ENCODE results near the gene TNS3.
A peak's percentile ranks its signal among the peaks of the same experiment; 100 is the strongest.

The TNS3 gene

GRCh38 chr7:47385536-47386125, 196.3 kb downstream of the TNS3 start:
- Histone ChIP-seq H3K27me3 (ENCODE audit: control insufficient read depth, insufficient read depth, low read length) (no peaks in the 10 kb centered on the region), H3K4me2 (ENCODE audit: low read length) (no peak overlapping the region), H3K4me1 (ENCODE audit: control insufficient read depth, insufficient read depth, low read length) (peaks cover 4% of the 10 kb centered on the region), H3K36me3 (ENCODE audit: insufficient read depth, low read length) (peaks cover 69% of the 10 kb centered on the region), H3K4me3 (ENCODE audit: low read length) (no peak overlapping the region), H3K9ac (ENCODE audit: low read depth, low read length) (no peak overlapping the region), H3K9me3 (replicated peaks; ENCODE audit: low read length) (no peaks in the 10 kb centered on the region)

GRCh38 chr7:47384755-47385535, 197.0 kb downstream of the TNS3 start:
- Histone ChIP-seq H3K9me3 (replicated peaks; ENCODE audit: low read length) (no peaks in the 10 kb centered on the region), H3K9ac (ENCODE audit: low read depth, low read length) (no peak overlapping the region), H3K36me3 (ENCODE audit: insufficient read depth, low read length) (peaks cover 70% of the 10 kb centered on the region), H3K4me3 (ENCODE audit: low read length) (no peak overlapping the region), H3K27me3 (ENCODE audit: control insufficient read depth, insufficient read depth, low read length) (no peaks in the 10 kb centered on the region), H3K4me1 (ENCODE audit: control insufficient read depth, insufficient read depth, low read length) (peaks cover 11% of the 10 kb centered on the region), H3K4me2 (ENCODE audit: low read length) (no peak overlapping the region)

GRCh38 chr7:47383696-47384445, 198.0 kb downstream of the TNS3 start:
- peaks cover 72% of the 10 kb centered on the region for H3K36me3 ChIP-seq (ENCODE audit: insufficient read depth, low read length)
- H3K4me1 ChIP-seq (ENCODE audit: control insufficient read depth, insufficient read depth, low read length) = peaks cover 19% of the 10 kb centered on the region

DNA sequence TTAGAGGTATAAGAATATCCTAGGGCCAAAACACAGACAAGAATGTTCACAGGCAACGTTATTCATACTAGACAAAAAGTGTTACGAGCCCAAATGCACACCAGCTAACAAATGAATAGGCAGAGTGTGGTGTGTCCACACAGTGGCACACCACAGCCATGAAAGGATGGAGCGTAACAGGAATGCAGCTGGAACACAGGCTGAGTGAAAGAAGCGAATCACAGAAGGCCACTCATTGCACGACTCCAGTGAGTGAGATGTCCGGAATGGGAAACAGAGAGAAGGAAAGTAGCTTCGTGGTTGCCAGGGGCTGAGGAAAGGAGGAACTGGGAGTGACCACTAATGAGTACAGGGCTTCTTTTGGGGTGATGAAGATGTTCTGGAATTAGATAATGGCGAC, 198.8 kb downstream of the TNS3 start:
- no peak overlapping the region for H3K9ac ChIP-seq (ENCODE audit: low read depth, low read length)
- H3K27me3 ChIP-seq (ENCODE audit: control insufficient read depth, insufficient read depth, low read length) = no peaks in the 10 kb centered on the region
- H3K4me2 ChIP-seq (ENCODE audit: low read length) = no peak overlapping the region
- H3K36me3 ChIP-seq (ENCODE audit: insufficient read depth, low read length) = peaks cover 73% of the 10 kb centered on the region
- no peak overlapping the region for H3K4me3 ChIP-seq (ENCODE audit: low read length)
- H3K4me1 ChIP-seq (ENCODE audit: control insufficient read depth, insufficient read depth, low read length) = peaks cover 19% of the 10 kb centered on the region
- H3K9me3 ChIP-seq (replicated peaks; ENCODE audit: low read length) = no peaks in the 10 kb centered on the region

More at GRCh38 chr7:47383696-47384445, 198.0 kb downstream of the TNS3 start:
- H3K4me3 ChIP-seq (ENCODE audit: low read length) = no peak overlapping the region
- no peak overlapping the region for H3K4me2 ChIP-seq (ENCODE audit: low read length)
- H3K27me3 ChIP-seq (ENCODE audit: control insufficient read depth, insufficient read depth, low read length) = no peaks in the 10 kb centered on the region
- no peak overlapping the region for H3K9ac ChIP-seq (ENCODE audit: low read depth, low read length)
- no peaks in the 10 kb centered on the region for H3K9me3 ChIP-seq (replicated peaks; ENCODE audit: low read length)

DNA sequence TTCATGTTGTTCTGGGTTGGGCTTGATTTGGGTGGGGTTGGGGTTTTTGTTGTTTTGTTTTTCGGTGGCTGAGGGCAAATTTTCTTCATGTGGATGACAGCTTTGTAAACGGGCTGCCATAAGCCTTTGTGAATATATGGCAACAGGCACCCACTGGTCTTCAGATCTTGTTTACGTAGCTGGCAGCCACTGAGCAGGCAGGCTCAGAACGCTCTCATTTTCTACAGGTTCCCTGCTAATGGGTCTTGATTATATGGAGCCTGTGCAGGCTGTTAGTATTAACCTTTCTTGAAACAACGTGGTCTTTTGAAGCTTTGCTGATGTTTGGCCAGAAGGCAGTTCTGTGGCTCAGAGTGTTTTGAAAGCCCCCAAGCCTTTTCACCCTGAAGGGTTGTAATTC, 199.7 kb downstream of the TNS3 start:
- Histone ChIP-seq H3K4me1 (ENCODE audit: control insufficient read depth, insufficient read depth, low read length) (peaks cover 19% of the 10 kb centered on the region), H3K9me3 (replicated peaks; ENCODE audit: low read length) (no peaks in the 10 kb centered on the region), H3K4me2 (ENCODE audit: low read length) (no peak overlapping the region), H3K9ac (ENCODE audit: low read depth, low read length) (no peak overlapping the region), H3K27me3 (ENCODE audit: control insufficient read depth, insufficient read depth, low read length) (no peaks in the 10 kb centered on the region), H3K36me3 (ENCODE audit: insufficient read depth, low read length) (peaks cover 71% of the 10 kb centered on the region), H3K4me3 (ENCODE audit: low read length) (no peak overlapping the region)

DNA sequence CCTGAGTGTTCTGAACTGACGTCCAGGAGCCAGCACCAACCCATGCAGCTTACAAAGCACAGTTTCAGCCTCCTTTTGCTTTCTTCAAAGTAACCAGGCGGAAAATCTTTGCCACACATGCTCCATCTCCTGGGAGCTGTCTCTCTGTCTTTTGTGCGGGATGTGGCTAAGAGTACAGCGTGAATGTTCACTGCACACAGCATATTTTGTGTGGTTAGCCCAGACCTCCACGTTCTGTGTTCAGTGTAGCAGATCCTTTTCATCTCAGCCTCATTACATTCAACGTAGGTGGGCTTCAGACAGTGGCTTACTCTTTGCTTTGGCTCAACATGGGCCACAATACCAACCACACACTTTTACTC, 200.8 kb downstream of the TNS3 start:
- H3K36me3 ChIP-seq (ENCODE audit: insufficient read depth, low read length) = peaks cover 69% of the 10 kb centered on the region
- no peak overlapping the region for H3K4me2 ChIP-seq (ENCODE audit: low read length)
- H3K9ac ChIP-seq (ENCODE audit: low read depth, low read length) = no peak overlapping the region
- no peaks in the 10 kb centered on the region for H3K9me3 ChIP-seq (replicated peaks; ENCODE audit: low read length)
- H3K27me3 ChIP-seq (ENCODE audit: control insufficient read depth, insufficient read depth, low read length) = no peaks in the 10 kb centered on the region
- H3K4me1 ChIP-seq (ENCODE audit: control insufficient read depth, insufficient read depth, low read length) = peaks cover 20% of the 10 kb centered on the region
- no peak overlapping the region for H3K4me3 ChIP-seq (ENCODE audit: low read length)

DNA sequence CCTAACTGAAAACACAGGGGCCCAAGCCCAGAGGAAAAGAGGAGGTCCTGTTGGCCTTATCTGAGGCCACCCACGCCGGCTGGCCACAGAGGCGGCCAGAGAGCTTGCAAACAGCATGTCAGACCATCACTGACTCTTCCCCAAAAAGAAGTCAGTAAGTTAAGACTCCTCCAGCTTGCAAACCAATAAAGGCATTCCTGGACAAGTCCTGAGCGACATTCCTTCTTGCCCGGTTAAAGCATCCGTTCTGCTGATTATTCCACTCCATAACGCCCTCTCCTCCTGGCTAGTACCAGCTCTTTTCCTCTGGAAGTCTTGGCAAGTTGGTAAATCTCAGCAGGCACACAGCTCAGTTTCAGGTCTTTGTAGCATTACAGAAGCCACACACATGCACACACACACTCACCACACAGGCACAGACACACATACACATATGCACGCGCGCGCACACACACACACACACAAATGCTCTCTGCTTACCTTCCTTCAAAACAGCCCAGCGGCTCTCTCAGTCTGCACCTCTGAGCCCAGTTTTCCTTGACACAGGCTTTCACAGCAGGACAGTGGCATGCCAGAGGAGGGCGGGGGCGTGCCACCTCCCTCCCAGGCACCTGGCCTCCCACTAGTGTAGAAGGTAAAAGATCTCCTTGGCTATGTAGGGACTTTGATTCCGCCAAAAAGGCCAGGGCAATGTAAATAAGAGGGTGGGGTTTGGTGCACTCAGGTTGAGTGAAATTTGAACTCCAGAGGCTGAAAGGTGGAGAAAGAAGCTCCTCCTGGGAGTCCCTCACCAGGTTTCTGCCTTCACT, 201.4 kb downstream of the TNS3 start:
- no peaks in the 10 kb centered on the region for H3K9me3 ChIP-seq (replicated peaks; ENCODE audit: low read length)
- peaks cover 26% of the 10 kb centered on the region for H3K4me1 ChIP-seq (ENCODE audit: control insufficient read depth, insufficient read depth, low read length)
- no peak overlapping the region for H3K4me3 ChIP-seq (ENCODE audit: low read length)
- H3K9ac ChIP-seq (ENCODE audit: low read depth, low read length) = peak overlapping the region; percentile 46
- no peaks in the 10 kb centered on the region for H3K27me3 ChIP-seq (ENCODE audit: control insufficient read depth, insufficient read depth, low read length)
- H3K36me3 ChIP-seq (ENCODE audit: insufficient read depth, low read length) = peaks cover 67% of the 10 kb centered on the region
- H3K4me2 ChIP-seq (ENCODE audit: low read length) = peak overlapping the region; percentile 60

- Histone ChIP-seq H3K9me3 (replicated peaks; ENCODE audit: low read length) (no peaks in the 10 kb centered on the region), H3K4me2 (ENCODE audit: low read length) (peak overlapping the region; percentile 60), H3K27me3 (ENCODE audit: control insufficient read depth, insufficient read depth, low read length) (no peaks in the 10 kb centered on the region), H3K36me3 (ENCODE audit: insufficient read depth, low read length) (peaks cover 59% of the 10 kb centered on the region), H3K4me3 (ENCODE audit: low read length) (no peak overlapping the region), H3K4me1 (ENCODE audit: control insufficient read depth, insufficient read depth, low read length) (peaks cover 33% of the 10 kb centered on the region), H3K9ac (ENCODE audit: low read depth, low read length) (peak overlapping the region; percentile 46)
Measured at GRCh38 chr7:47379629-47380324, 202.1 kb downstream of the TNS3 start.

- Histone ChIP-seq H3K9me3 (replicated peaks; ENCODE audit: low read length) (no peaks in the 10 kb centered on the region), H3K27me3 (ENCODE audit: control insufficient read depth, insufficient read depth, low read length) (no peaks in the 10 kb centered on the region), H3K4me1 (ENCODE audit: control insufficient read depth, insufficient read depth, low read length) (peaks cover 41% of the 10 kb centered on the region), H3K4me3 (ENCODE audit: low read length) (no peak overlapping the region), H3K36me3 (ENCODE audit: insufficient read depth, low read length) (peaks cover 53% of the 10 kb centered on the region), H3K9ac (ENCODE audit: low read depth, low read length) (no peak overlapping the region), H3K4me2 (ENCODE audit: low read length) (no peak overlapping the region)
Measured at GRCh38 chr7:47378728-47379395, 203.0 kb downstream of the TNS3 start.

DNA sequence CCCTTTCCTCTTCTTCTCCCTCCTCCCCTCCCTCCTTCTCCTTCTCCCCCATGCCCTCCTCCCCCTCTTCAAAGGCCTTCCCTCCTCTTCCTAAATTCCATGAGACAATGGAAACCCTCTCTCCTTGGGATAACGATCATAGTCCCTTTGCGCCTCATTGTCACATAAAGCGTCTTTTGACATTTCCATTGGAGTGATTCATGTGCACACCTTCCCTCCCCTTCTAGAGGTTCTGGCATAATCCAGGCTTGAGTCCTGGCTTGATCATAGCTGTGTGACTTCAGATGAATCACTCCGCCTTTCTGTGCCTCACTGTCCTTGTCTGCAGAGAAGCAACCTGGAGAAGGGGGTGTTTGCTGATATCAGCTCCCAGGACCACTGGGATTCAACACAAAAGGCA, 204.2 kb downstream of the TNS3 start:
- peaks cover 43% of the 10 kb centered on the region for H3K4me1 ChIP-seq (ENCODE audit: control insufficient read depth, insufficient read depth, low read length)
- peaks cover 46% of the 10 kb centered on the region for H3K36me3 ChIP-seq (ENCODE audit: insufficient read depth, low read length)
- H3K9me3 ChIP-seq (replicated peaks; ENCODE audit: low read length) = no peaks in the 10 kb centered on the region
- no peak overlapping the region for H3K9ac ChIP-seq (ENCODE audit: low read depth, low read length)
- no peaks in the 10 kb centered on the region for H3K27me3 ChIP-seq (ENCODE audit: control insufficient read depth, insufficient read depth, low read length)
- no peak overlapping the region for H3K4me3 ChIP-seq (ENCODE audit: low read length)
- no peak overlapping the region for H3K4me2 ChIP-seq (ENCODE audit: low read length)

Data from skeletal muscle satellite cell (primary cell).